NCI-H187 (cell line): ENCODE results near the gene SMARCC1.
"Not testable (repeated sequence)": the region's sequence is repeated elsewhere in the genome, so short reads cannot be mapped to it uniquely, and the experiment has no call there.

ENCODE experiments used
- DNase-seq, 2 experiments: peaks; one replicate each; lab custom pipeline; 2025; lab: John Stamatoyannopoulos, UW

The SMARCC1 gene

DNA sequence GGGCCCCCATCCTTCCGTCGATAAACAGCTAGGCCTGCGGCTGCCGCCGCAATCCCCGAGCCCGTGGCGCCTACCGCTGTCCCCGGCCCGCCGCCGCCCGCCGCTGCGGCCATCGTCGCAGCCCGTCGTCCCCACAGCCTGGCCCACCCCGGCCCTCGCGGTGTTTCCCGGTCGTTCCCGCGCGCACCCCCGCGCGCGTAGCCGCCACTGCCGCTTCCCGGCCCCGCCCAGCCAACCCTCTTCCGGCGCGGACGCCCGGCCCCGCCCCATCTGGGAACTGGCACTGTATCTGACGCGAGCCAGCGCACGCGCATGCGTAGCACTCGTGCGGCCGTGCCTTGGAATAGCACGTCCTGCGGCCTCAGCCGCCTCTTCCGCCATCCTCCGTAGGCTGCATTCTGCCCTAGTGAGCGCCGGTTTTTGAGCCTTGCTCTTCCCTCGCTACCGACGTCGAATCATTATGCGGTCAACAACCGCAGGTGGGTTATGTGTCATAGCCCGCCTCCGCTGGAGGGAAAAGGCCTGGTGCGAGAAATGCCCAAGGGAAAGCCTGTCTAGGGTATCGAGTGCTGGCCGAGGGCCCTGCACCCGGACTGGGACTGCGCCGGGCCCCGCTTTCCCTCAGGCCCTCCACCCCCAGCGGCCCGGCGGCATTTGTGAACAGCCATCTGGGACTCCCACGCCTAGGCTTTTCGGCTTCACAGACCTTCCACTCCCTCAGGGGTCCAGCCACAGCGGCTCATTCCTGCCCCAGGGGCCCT, at the start of gene SMARCC1:
SMARCC1 (minus strand) TSS at position 209 of the 761 bp plus-strand sequence; CDS start at position 113, 96 bp downstream.
- peak; percentile 71 to 77 for DNase-seq

DNA sequence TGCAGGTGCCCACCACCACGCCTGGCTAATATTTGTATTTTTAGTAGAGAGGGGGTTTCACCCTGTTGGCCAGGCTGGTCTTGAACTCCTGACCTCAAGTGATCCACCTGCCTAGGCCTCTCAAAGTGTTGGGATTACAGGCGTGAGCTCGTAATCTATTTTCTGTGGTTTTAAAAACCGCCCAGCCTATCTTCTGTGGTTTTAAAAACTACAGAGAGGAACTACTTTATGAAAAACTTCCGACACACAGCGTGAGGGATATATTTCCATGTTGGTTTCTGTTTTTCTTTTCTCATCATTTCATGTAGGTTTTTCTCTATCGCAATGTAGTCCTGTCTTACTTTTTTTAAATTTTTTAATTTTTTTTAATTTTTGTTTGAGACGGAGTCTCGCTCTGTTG, 47.8 kb upstream of the SMARCC1 start:
- not testable (repeated sequence) for DNase-seq

DNA sequence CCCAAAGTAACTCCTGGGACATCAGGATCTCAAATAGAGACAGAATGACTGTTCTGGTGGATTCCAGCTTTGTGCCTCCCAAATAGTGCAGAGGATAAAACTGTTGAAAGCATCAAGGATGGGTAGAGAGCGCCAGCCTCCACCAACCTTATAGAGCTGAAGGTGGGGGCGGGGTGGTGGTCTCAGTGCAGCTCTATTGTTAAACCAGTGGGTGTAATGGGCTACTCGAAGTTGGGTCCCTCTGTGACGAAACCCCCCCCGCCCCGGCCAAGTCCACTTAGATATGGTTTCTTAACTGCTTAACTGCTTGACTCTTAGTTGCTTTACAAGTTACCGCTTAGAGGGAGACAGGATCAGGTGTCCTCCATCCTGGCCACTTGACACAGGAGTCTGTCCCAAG, 43.9 kb upstream of the SMARCC1 start:
- DNase-seq: no peak

DNA sequence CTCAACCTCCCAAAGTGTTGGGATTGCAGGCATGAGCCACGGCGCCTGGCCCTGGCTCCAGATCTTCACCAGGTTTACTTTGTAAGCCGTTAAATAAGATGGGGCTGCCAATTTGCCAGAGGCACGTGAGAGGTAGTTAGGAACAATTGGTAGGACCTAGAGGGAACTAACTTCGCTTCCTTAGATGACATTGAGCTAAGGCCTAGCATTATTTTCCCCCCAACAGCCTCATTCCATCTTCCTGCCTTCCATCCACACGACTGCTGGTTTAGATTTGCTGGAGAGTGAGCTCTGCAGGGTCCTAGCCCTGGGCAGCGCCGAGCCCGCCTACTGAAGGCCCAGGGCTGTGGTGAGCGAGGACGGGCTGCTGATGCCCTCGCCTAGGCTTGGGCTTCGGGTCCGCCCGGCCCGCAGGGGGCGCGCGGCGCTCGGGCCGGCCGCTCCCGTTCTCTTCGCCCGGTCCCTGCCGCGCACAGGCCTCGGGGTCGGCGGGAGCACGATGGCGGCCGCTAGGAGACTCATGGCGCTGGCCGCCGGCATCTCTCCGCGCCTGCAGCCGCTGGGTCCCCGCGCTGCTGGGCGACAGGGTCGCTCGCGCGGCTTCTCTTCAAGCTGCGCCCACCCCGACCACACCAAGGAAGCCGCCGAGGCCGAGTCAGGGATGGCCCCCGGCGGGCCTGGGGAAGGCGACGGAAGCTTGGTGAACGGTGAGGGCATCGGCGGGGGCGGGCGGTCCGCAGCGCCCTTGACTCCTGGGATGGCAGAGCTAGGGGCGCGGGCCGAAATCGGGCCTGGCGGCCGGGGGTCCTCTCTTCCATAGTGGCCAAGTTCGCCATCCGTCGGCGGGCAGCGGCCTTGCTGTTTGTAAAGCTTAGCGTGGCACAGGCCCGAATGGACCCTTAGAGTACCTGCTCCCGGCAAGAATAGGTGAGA, 43.1 kb upstream of the SMARCC1 start:
- peak; percentile 17 to 19 for DNase-seq

DNA sequence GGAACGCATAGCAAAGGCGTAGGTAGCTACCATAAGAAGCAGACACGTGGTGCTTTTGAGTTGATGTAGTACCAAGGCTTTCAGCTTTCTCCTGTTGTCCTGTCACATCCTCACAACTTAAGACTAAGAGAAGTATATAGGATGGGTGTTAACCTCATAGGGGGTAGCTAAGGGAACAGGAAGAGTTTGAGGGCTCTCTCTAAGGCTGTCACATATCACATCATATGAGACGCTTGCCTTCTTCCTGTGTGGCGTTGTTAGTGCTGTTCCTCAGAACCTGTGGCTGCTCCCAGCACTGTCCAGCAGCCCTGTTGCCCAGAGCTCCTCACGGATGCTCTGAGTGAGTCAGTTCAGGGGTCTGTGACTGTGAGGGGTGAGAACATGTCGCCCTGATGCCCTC, 35.9 kb upstream of the SMARCC1 start:
- DNase-seq: no peak

DNA sequence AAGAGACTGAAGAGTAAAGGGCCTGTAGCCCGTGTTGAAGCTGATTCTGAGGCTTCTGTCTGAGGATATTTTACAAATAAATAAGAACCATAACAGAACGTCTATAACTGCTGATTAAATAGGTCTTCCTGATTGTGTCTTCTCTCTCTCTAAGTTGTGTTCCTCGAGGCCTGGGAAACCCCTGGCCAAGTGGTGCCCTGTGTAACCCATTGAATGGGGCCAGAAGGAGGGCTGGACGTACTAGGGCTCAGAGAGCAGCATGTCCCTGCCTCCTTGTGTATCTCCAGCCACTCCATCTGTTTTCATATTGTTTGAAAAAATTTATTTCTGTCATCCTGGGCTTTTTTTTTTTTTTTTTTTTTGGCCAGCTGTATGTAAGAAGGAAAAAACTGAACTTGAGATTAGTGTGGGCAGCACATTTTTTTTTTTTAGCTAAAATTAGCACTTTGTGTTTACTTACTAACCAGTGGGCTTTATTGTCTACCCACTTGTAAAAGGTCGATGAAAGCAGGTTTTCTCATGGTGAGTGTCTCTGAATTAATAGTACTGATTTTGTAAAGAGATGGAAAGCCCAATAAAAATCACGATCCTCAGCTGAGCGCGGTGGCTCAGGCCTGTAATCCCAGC, 32.0 kb upstream of the SMARCC1 start:
- no peak for DNase-seq

DNA sequence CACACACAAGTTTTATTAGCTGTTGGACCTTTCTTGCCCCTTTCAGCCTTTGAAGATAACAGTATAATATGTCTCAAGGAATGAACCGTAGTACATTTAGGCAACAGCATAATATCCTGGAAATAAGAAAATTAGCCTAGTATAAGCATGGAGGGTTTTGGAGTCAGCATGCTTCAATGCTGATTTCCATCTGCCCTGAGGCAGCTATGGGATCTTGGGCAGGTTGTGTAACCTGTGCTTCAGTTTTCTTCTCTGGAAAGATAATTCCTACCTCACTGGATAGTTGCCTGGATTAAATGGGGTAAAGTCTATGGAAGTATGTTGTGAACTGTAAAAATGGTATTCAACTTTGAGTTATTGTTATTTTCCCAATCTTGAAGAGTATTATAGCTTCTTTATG, 22.9 kb upstream of the SMARCC1 start:
- DNase-seq: no peak

DNA sequence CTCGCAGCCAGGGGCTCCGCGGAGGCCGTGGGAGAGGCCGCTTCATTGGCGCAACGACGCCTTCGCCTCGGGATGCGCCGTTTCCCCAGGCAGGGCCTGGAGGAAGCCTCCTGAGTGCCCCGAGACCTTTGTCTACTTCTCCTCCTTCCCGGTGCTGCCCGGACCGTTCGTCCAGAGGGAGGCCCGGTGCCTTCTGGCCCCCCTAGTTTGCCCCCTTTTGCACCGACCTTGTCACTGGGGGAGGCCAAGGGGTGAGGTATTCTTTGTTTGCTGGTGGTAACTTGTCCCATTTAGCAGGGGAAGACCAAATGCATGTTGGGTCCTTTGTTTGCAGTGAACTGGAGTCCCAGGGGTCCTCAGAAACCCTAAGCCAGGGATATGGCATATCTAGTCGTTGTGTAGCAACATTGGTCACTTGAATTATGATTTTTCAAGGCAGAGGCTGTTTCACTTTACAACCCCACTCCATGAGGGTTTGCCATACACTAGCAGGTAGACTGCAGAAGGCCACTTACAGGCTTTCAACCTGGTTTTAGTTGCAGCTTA, 21.9 kb upstream of the SMARCC1 start:
- DNase-seq: no peak

DNA sequence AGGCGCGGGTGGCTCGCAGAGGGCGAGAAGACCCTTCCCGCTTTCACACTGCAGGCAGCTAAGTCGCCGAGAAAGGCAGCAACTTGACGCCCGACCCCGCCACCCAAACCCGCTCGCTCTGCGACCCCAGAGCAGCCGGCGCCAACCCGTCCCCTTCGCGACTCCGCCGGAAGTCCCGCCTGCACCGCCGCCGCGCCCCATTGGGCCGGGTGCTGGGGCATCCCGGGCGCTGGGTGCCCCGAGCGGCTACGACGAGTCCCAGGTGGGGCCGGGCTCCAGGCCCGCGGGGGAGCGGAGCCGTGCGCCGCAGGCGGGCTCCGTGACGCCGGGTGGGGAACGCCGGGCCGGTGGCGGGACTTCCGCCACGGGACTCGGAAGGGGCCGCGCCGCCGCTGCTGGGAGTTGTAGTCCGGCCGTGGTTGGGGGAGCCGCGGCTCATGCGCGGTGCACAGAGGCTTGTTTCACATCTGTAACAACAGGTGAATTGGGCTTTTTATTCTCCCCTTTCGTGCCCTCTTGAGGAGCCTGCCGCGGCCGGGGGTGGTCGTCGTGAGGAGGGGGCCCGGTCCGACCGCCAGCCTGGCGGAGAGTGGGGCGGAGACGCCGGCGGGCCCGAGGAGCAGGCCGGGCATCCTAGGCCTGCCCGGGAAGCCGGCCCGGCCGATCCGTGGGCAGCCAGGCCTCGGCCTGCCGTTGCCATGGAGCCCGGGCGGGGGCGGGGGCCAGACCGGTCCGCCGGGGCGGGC, 21.2 kb upstream of the SMARCC1 start, which contains the start of gene DHX30:
DHX30 (plus strand) TSS at position 405 of the 746 bp plus-strand sequence. CDS start 7,546 bp downstream, outside the sequence.
- peak; percentile 41 to 45 for DNase-seq

DNA sequence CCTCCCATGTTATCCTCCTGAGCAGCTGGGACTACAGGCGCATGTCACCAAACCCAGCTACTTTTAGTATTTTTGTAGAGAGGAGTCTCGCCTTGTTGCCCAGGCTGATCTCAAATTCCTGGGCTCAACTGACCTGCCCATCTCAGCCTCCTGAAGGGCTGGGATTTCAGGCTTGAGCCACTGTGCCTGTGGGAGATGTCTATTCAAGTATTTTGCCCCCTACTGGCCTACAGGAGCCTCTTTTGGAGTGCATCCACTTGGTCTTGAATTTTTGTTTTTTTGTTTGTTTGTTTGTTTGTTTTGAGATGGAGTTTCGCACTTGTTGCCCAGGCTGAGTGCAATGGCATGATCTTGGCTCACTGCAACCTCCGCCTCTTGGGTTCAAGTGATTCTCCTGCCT, 18.0 kb upstream of the SMARCC1 start:
- no peak for DNase-seq

DNA sequence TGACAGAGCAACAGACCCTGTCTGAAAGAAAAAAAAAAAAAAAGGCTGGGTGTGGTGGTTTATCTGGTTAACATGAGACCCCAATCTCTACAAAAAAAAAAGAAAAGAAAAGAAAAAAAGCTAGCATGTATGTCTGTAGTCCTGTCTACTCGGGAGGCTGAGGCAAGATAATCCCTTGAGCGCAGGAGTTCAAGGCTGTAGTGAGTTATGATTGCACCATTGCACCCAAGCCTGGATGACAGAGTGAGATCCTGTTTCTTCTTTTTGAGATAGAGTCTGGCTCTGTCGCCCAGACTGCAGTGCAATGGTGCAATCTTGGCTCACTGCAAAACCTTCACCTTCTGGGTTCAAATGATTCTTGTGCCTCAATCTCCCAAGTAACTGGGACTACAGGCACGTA, 12.9 kb upstream of the SMARCC1 start:
- no peak for DNase-seq

DNA sequence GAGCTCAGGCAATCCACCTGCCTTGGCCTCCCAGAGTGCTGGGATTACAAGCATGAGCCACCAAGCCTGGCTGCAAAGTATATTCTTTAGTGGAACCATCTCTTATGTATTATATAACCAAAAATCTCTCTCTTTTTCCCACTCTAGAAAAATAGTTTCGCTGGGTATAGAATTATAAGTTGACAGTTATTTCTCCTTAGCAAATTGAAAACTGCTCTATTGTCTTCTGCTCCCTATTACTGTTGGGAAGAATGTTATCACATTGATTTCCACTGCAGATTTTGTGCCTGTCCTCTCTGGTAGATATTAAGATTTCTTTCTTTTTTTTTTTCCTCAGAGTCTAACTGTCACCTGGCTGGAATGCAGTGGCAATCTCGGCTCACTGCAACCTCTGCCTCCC, 11.0 kb upstream of the SMARCC1 start:
- no peak for DNase-seq

DNA sequence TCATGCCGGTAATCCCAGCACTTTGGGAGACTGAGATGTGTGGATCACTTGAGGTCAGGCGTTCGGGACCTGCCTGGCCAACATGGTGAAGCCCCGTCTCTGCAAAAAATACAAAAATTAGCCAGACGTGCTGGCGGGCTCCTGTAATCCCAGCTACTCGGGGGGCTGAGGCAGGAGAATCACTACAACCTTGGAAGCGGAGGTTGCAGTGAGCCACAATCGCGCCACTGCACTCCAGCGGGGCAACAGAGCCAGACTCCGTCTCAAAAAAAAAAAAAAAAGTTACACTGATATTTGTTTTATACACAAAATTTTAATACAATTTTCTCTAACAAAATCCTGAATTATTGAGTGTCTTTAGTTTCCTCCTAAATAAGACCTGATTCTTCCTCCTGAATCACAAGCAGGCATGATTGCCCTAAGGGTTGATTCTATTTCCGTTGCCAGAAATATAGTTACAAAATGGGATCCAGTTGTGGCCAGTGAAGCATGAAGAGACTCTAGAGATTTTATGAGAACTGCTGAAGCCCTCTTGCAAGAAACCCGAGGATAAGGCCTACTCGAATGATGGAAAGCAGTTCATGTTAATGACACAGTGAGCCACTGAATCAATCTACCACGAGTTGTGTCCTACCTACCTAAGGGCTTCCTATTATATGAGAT, 9.6 kb upstream of the SMARCC1 start:
- DNase-seq: no peak

DNA sequence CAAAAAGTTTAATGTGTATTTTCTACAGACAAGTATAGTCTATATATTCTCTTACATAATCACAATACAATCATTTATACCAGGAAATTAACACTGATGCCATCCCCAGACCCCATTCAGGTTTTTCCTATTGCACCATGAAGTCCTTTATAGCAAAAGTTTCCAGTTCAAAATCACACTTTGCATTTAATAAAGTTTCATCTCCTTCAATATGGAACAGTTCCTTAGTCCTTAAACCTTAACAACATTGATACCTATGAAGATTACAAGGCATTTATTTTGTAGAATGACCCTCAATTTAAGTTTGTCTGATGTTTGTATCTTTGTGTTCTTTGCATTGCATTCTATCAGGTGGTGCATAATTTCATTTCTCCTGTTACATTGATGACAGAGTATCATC, 2.0 kb upstream of the SMARCC1 start:
- DNase-seq: no peak

DNA sequence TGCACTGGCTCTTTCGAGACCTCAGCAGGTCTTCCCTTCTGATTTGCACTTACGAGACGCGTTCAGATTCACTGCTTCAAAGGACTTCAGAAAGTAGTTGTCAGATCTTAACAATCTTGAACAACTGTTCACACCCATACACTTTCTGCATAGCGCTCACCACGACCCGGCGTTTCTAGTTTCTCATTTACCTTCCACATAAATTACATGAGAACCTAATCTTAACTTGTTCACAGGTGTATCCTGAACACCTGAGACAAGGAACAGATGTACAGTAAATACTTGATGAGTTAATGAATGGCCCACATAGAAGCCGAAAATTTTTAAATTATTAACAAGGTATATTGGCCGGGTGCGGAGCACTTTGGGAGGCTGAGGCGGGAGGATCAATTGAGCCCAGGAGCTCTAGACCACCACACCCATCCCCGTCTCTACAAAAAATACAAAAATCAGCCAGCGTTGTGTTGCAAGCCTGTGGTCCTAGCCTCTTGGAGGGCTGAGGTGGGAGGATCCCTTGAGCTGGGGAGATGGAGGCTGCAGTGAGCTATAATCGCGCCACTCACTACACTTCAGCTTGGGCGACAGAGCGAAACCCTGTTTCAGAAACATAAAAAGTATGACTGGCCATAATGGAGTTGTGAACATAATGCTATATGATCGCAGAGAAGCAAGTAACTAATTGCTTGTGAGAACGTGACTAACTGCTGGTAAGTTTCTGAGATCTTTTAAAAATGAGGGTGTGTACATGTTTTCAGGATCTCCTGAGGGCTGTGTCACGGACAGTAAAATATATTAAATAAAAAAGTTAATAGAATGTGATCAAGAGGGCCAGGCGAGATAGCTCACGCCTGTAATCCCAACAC, 984 bp upstream of the SMARCC1 start:
- no peak for DNase-seq

DNA sequence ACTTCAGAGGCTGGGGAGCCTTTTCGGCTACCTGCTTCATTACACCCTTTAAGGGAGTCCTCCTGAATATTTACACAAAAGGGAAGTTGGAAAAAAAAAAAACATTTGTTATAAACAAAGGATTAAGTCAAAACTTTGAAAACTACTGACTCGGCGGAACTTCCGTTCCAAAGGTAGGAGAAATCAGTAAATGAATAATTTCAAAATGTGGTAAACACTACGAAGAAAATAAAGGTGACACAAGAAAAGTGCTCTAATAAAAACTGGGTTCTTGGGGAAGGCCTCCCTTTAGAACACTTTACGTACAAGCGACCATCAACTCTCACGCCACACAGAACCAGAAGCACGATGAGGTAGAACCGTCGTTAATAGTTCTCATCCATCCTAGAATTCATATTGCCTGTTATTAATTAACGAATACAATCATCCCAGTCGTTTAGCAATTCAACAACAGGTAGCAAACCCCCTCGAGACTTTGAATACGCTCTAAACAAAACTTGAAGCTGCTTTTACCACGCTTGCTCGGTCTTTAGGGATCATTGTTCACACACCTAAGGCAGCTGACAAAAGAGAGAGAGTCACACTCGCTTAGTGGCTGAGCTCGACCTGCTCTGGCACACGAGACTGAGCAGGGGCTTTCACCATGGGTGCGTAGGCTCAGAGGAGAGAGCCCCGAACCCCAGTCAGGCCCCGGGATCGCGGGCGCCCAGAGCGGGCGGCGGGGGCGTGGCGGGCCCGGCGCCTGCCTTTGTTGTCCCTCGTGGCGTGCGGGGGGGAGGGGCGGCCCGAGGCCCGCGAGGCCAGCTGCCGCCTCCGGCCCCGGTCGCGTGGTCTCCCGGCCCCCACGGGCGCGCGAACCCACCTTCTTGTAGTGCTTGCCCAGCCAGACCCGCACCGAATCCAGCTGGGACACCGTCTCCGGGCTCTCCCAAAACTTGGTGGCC, 680 bp downstream of the SMARCC1 start:
- DNase-seq: peak; percentile 7 to 23

DNA sequence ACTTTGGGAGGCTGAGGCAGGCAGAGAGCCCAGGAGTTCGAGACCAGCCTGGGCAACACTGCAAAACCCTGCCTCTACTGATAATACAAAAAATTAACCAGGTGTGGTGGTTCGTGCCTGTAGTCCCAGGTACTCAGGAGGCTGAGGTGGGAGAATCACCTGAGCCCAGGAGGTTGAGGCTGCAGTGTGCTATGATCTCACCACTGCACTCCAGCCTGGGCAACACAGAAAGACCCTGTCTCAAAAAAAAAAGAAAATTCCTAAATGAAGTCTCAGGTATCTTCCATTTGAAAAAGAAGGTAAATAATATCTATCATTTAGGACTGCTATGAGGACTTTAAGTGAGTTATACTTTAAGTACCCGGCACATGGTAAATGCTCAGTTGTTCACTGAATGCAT, 2.9 kb downstream of the SMARCC1 start:
- DNase-seq: no peak

DNA sequence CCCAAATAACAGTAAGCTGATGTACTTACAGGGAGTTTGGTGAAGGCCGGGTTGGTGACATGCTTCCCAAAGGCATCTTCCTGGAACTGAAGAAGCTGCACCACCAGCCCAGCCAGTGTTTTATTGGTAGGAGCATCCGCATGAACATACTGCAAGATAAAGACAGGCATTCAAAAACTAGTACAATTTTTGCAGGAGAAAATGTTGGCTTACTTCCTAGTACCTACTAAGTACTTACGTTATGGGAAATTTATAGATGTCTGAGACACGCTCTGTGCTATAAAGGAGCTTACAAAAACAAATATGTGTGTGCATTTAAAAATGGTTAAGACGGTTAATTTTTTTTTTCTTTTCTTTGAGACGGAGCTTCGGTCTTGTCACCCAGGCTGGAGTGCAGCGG, 8.9 kb downstream of the SMARCC1 start:
- no peak for DNase-seq

DNA sequence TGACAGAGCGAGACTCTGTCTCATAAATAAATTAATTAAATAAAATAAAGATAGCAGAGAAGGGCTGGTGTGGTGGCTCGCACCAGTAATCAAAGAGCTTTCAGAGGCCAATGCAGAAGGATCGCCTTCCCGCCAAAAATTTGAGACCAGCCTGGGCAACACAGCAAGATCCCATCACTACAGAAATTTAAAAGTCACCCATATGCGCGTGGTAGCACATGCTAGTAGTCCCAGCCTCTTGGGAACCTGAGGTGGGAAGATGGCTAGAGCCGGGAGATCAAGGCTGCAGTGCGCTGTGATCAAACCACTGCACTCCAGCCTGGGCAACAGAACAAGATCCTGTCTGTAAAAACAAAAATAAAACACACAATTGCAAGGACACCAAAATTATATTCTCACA, 9.6 kb downstream of the SMARCC1 start:
- no peak for DNase-seq
